Measurements from ENCODE around the gene CAPN6.

CAPN6 gene

GRCh38 chrX:111199505-111199904, 70.8 kb downstream of the CAPN6 start:
- DNase-seq, result no peak
